ENCODE data around the gene DUSP7. TPM values are rescaled to one million over a fixed set of nuclear protein-coding genes. Genes with fewer than 3 reads are reported as not detected.

DUSP7 gene
- total RNA-seq, 1 donor from 2014 or later = 4.3 TPM

- DNase-seq (ENCODE audit: low spot score) (no peak), ATAC-seq (no peak)
Measured at GRCh38 chr3:52013802-52014598, 42.4 kb downstream of the DUSP7 start.

DNA sequence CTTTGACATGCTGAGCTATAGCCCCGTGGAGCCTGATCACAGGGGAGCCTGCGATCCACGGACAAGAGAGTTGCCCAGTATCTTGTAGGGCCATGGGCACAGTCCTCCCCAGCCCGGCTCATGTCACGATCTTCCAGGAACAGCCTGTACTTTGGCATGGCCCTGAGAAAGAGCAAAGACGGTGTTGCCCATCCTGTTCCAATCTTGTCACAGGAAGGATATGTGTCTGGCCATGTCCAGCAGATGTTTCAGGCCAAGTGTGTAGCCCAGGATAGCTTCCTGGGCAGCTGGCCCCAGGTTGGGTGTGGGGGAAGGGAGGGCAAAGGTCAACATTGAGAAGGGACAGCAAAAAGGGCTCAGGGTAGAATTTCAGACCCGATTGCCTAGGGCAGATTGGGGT lies 43.7 kb downstream of the DUSP7 start:
- no peak for ATAC-seq
- DNase-seq (ENCODE audit: low spot score) = no peak

DNA sequence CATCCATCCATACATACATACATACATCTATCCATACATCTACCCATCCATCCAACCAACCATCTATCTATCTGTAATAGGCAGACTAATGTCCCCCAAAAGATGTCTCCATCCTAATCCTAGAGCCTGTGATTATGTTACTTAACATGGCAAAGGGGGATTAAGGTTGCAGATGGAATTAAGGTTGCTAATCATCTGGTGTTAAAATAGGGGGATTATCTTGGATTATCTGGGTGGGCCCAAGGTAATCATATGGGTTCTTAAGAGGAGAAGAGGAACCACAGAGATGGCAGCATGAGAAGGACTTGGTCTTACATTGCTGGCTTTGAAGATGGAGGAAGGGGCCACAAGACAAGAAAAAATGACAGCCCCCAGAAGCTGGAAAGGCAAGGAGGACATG lies 45.9 kb downstream of the DUSP7 start:
- ATAC-seq = no peak
- no peak for DNase-seq (ENCODE audit: low spot score)

GRCh38 chr3:52007291-52007690 lies 49.1 kb downstream of the DUSP7 start:
- DNase-seq (ENCODE audit: low spot score) (no peak), ATAC-seq (no peak)

- ATAC-seq (no peak), DNase-seq (ENCODE audit: low spot score) (no peak)
Measured at GRCh38 chr3:52006820-52007133, 49.6 kb downstream of the DUSP7 start.

DNA sequence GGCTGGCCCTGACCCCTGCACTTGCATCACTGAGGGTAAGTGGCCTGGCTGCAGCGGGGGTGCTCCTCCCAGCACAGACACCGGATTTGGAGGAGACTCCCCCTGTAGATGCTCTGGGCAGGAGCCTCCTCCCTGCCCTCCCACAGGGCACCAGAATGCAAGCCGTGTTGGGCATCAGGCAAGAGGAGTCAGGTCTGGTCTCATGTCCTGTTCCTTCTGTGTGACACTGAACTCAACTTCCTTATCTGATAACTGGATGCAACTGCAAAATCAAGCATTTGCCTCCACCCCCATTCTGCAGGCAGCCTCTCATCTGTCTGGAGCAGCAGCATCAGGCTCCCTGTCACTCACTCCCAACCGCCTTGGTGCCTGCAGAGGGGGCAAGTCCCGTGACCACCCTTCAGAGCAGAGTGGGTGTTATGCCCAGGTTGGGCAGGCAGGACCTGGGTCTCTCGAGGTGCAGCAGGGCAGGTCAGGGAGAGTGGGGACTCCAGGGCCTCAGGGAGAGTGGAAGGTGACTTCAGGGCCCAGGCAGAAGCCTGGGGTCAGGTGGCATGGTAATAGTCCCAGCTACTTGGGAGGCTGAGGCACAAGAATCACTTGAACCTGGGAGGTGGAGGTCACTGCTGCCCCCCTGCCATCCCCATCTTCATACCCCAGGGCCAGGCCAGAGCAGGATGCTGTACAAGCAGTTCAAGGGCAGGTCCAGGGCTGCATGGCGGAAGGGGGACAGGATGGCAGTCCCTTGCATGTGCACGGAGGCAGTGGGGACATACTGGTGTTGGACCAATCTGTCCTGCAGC lies 50.2 kb downstream of the DUSP7 start:
- DNase-seq (ENCODE audit: low spot score) = no peak
- ATAC-seq = no peak

GRCh38 chr3:52005571-52005986 lies 50.8 kb downstream of the DUSP7 start:
- DNase-seq (ENCODE audit: low spot score) (peak; percentile 66), ATAC-seq (peak; percentile 78)

GRCh38 chr3:52004906-52005395 lies 51.4 kb downstream of the DUSP7 start:
- no peak for DNase-seq (ENCODE audit: low spot score)
- ATAC-seq = no peak

DNA sequence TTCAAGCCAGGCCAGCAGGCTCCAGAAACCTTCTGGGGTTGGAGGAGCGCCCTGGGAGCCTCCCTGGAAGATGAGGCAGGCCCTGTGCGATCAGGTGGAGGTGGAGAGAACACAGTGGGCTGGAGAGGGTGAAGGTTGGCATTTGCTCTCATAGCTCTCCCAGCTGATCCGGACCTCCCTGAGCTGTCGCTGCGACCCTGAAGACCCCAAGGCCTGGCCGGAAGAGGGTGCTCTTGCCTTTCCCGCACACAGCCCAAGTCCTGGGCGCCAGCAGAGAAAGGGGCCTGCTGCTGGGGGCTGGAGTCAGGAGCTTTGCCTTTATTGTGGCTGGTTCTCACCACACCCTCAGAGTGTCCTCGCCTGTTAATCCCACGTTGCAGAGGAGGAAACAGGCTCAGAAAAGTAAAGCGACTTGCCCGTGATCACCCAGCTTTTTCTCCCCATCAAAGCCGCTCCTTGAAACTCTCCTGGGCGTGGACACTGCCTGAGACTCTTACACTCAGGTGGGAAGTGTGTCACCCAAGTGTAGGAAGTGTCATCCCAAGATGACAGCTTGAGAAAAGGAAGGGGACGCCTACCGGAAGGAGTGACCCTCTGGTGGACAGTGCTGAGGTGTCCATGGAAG lies 52.1 kb downstream of the DUSP7 start:
- ATAC-seq (peak; percentile 15), DNase-seq (ENCODE audit: low spot score) (no peak)

GRCh38 chr3:52002748-52003147 lies 53.6 kb downstream of the DUSP7 start:
- no peak for DNase-seq (ENCODE audit: low spot score)
- ATAC-seq = no peak

DNA sequence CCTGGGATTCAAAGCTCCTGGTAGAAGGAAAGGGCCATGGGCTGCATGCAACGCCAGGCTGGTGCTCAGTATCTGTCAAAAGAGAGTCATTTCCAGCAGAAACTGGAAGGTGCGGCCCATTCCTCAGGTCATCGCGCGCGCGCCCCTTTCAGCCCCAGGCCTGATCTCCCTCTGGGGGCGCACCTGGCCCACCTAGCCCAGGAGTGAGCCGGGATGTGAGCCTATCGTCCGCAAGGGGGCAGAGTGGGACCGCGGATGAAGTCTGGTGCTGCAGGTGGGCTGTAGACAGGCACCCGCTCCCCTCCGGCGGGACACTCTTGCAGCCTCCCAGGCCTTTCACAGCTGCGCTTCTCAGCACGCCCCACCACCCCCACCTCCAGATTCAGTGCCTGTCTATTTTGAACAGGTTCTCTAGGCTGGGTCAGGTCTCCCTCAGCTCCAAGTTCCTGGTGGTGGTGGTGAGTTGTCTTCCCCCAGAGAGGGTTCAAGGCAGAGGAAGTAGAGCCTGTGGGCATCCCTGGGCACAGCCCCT lies 54.9 kb downstream of the DUSP7 start:
- ATAC-seq = peak; percentile 78
- peak; percentile 70 for DNase-seq (ENCODE audit: low spot score)

- DNase-seq (ENCODE audit: low spot score) = no peak
- no peak for ATAC-seq
Measured at GRCh38 chr3:51999846-52000245, 56.5 kb downstream of the DUSP7 start.

Other genes starting within 250 kb of the DUSP7 start
- gene IQCF2, start 195.0 kb downstream of the DUSP7 start, total RNA-seq = not detected
- not detected for gene IQCF5, start 181.0 kb downstream of the DUSP7 start, total RNA-seq
- not detected for gene IQCF1, start 153.2 kb downstream of the DUSP7 start, total RNA-seq
- 7.6 TPM for gene RRP9, start 114.7 kb downstream of the DUSP7 start, total RNA-seq
- gene PARP3, start 114.2 kb downstream of the DUSP7 start, total RNA-seq = 23.7 TPM
- not detected for gene GPR62, start 101.2 kb downstream of the DUSP7 start, total RNA-seq
- 7.4 TPM for gene PCBP4, start 89.1 kb downstream of the DUSP7 start, total RNA-seq
- 113 TPM for gene ABHD14B, start 82.5 kb downstream of the DUSP7 start, total RNA-seq
- 13.8 TPM for gene ABHD14A, start 81.5 kb downstream of the DUSP7 start, total RNA-seq
- 301 TPM for gene ACY1, start 73.0 kb downstream of the DUSP7 start, total RNA-seq
- gene RPL29, start 60.7 kb downstream of the DUSP7 start, total RNA-seq = 392 TPM
- 2.1 TPM for gene POC1A, start 97.9 kb upstream of the DUSP7 start, total RNA-seq
- gene ALAS1, start 141.6 kb upstream of the DUSP7 start, total RNA-seq = 187 TPM
- gene TLR9, start 169.1 kb upstream of the DUSP7 start, total RNA-seq = not detected
- gene TWF2, start 182.6 kb upstream of the DUSP7 start, total RNA-seq = 16.8 TPM
- gene PPM1M, start 189.2 kb upstream of the DUSP7 start, total RNA-seq = 4.2 TPM
- 18.6 TPM for gene WDR82, start 222.1 kb upstream of the DUSP7 start, total RNA-seq
- 396 TPM for gene GLYCTK, start 231.3 kb upstream of the DUSP7 start, total RNA-seq

Measured in left lobe of liver (tissue), 2 donors.